CD4-positive, alpha-beta T cell (primary cell): ENCODE measurements around the gene ARMH3. TPM values are rescaled to one million over a fixed set of nuclear protein-coding genes. Genes with fewer than 3 reads are reported as not detected.

Experiments used
- ATAC-seq: fragments of 200-7000 bp; cut with Tn5 transposase; one replicate; pipeline ENCODE4 v1.10.0; 2022; ENCODE audit warnings: mild to moderate bottlenecking; ENCODE audit not compliant: poor library complexity
- CTCF ChIA-PET: fragments of 350-600 bp; sonication (Branson Sonifier 250); formaldehyde crosslinking; loops from one replicate; lab custom pipeline; 2021; ENCODE audit warnings: antibody characterized with exemption, inconsistent platforms; lab: Charles Lee
- POLR2A ChIA-PET: fragments of 350-600 bp; sonication (Branson Sonifier 250); formaldehyde crosslinking; loops from one replicate; lab custom pipeline; 2021; ENCODE audit warnings: antibody characterized with exemption, inconsistent platforms; lab: Charles Lee
- DNase-seq, 14 experiments: peaks; one replicate each; pipeline ENCODE4 v3.0.0-alpha.2; 2013 to 2020; ENCODE audit warnings: mixed read lengths in 2 of 14
- H3K27ac ChIP-seq, 2 donors: one replicate each; pipeline versions ENCODE4 v1.5.1 to v1.7.0; 2013; ENCODE audit warnings: low read length in 2 of 2, low read depth in 1 of 2, mild to moderate bottlenecking in 1 of 2
- H3K27me3 ChIP-seq, 2 experiments: 1 replicate in 1 of 2; 2 replicates in 1 of 2; pipeline versions ENCODE4 v1.6.1 to v1.7.0; 2013; ENCODE audit warnings: low read length in 2 of 2, control low read depth in 1 of 2, mild to moderate bottlenecking in 1 of 2, moderate library complexity in 1 of 2; ENCODE audit not compliant: insufficient read depth in 2 of 2, control insufficient read depth in 1 of 2
- H3K36me3 ChIP-seq: one replicate; pipeline ENCODE4 v1.6.1; 2013; ENCODE audit warnings: low read length, control low read depth; ENCODE audit not compliant: insufficient read depth
- H3K4me1 ChIP-seq: one replicate; pipeline ENCODE4 v1.6.1; 2013; ENCODE audit warnings: low read length, control low read depth; ENCODE audit not compliant: insufficient read depth
- H3K4me3 ChIP-seq: one replicate; pipeline ENCODE4 v1.5.1; 2013; ENCODE audit warnings: mild to moderate bottlenecking, low read length, moderate library complexity
- H3K9me3 ChIP-seq, 2 experiments: 1 replicate in 1 of 2; 2 replicates in 1 of 2; pipeline versions ENCODE4 v1.6.1 to v1.7.0; 2013; ENCODE audit warnings: low read length in 2 of 2, mild to moderate bottlenecking in 2 of 2, control low read depth in 1 of 2, moderate library complexity in 1 of 2; ENCODE audit not compliant: control insufficient read depth in 1 of 2, insufficient read depth in 1 of 2
- H3K27ac Mint-ChIP-seq: one replicate; pipeline ENCODE4 v1.8.0; 2020; ENCODE audit warnings: mixed read lengths
- H3K27me3 Mint-ChIP-seq: one replicate; pipeline ENCODE4 v1.8.0; 2021; ENCODE audit warnings: mixed read lengths
- H3K36me3 Mint-ChIP-seq: one replicate; pipeline ENCODE4 v1.8.0; 2021; ENCODE audit warnings: low read depth, mixed read lengths
- H3K4me1 Mint-ChIP-seq: one replicate; pipeline ENCODE4 v1.8.0; 2021; ENCODE audit warnings: low read depth, mixed read lengths
- H3K4me3 Mint-ChIP-seq: one replicate; pipeline ENCODE4 v1.8.0; 2020; ENCODE audit warnings: mild to moderate bottlenecking, mixed read lengths
- H3K9me3 Mint-ChIP-seq: one replicate; pipeline ENCODE4 v1.8.0; 2020; ENCODE audit warnings: mixed read lengths
- CTCF ChIP-seq: fragments of 200-600 bp; IDR thresholded peaks from one replicate; pipeline ENCODE4 v1.8.0; 2022; ENCODE audit warnings: antibody characterized with exemption, mild to moderate bottlenecking
- intact Hi-C, 2 experiments: fragments of 100-400 bp; cut with DNase I in 1 of 2; cut with micrococcal nuclease in 1 of 2; formaldehyde crosslinking; loops; one replicate each; pipeline versions ENCODE4 v1.15.1 to v1.9.0; 2023 to 2025; cut with DNase I, micrococcal nuclease
- total RNA-seq, 174 experiments: library from RNA in 2 of 174; stranded (reverse) in 2 of 174; gene quantifications; one replicate each; pipeline ENCODE4 v1.2.3 and lab custom pipeline; 2021 to 2026

ARMH3 gene
- total RNA-seq, 2 experiments from 2014 or later = 17.7 to 18.9 TPM

GRCh38 chr10:101967119-101967518, 88.9 kb downstream of the ARMH3 start:
- ATAC-seq = no peak
- no peak overlapping the region for H3K4me3 Mint-ChIP-seq
- no peak for TF ChIP-seq CTCF
- no peak overlapping the region for H3K4me3 ChIP-seq
- H3K9me3 ChIP-seq = no peaks in the 10 kb centered on the region
- H3K27me3 Mint-ChIP-seq = no peaks in the 10 kb centered on the region
- no peak overlapping the region for H3K27ac ChIP-seq
- peaks cover 17% of the 10 kb centered on the region for H3K4me1 Mint-ChIP-seq
- H3K4me1 ChIP-seq = peaks cover 5% of the 10 kb centered on the region
- peaks cover 30% of the 10 kb centered on the region for H3K36me3 ChIP-seq
- peaks cover 74% of the 10 kb centered on the region for H3K36me3 Mint-ChIP-seq
- intact Hi-C loops = loop anchor here in 1 of 2 experiments (10.0 kb wide), 1 partner anchor 628 kb away; no protein-coding TSS in a partner anchor
- ChIA-PET POLR2A (no interaction called here), CTCF (no interaction called here)
- no peak overlapping the region for H3K27ac Mint-ChIP-seq
- DNase-seq = no peak
- H3K9me3 Mint-ChIP-seq = no peaks in the 10 kb centered on the region
- H3K27me3 ChIP-seq = no peaks in the 10 kb centered on the region

- TF ChIP-seq CTCF = no peak
- no peak overlapping the region for H3K4me3 Mint-ChIP-seq
- no peak for DNase-seq
- H3K36me3 Mint-ChIP-seq = peaks cover 72% of the 10 kb centered on the region
- Histone ChIP-seq H3K27me3 (no peaks in the 10 kb centered on the region), H3K27ac (no peak overlapping the region), H3K4me3 (no peak overlapping the region), H3K4me1 (peaks cover 5% of the 10 kb centered on the region), H3K36me3 (peaks cover 18% of the 10 kb centered on the region), H3K9me3 (no peaks in the 10 kb centered on the region)
- no peak for ATAC-seq
- CTCF ChIA-PET = no interaction called here
- no peaks in the 10 kb centered on the region for H3K27me3 Mint-ChIP-seq
- intact Hi-C loops = loop anchor here in 1 of 2 experiments (10.0 kb wide), 1 partner anchor 630 kb away; no protein-coding TSS in a partner anchor
- no peaks in the 10 kb centered on the region for H3K9me3 Mint-ChIP-seq
- POLR2A ChIA-PET = no interaction called here
- no peak overlapping the region for H3K27ac Mint-ChIP-seq
- peaks cover 15% of the 10 kb centered on the region for H3K4me1 Mint-ChIP-seq
These were observed 90.8 kb downstream of the ARMH3 start for GRCh38 chr10:101965075-101965765.

GRCh38 chr10:101961591-101962498, 94.1 kb downstream of the ARMH3 start:
- no peak for DNase-seq
- Mint-ChIP-seq H3K36me3 (peaks cover 70% of the 10 kb centered on the region), H3K27ac (no peak overlapping the region), H3K4me3 (no peak overlapping the region), H3K9me3 (no peaks in the 10 kb centered on the region), H3K4me1 (no peaks in the 10 kb centered on the region), H3K27me3 (no peaks in the 10 kb centered on the region)
- no peaks in the 10 kb centered on the region for H3K4me1 ChIP-seq
- ATAC-seq = no peak
- TF ChIP-seq CTCF = no peak
- no peak overlapping the region for H3K4me3 ChIP-seq
- no peaks in the 10 kb centered on the region for H3K27me3 ChIP-seq
- ChIA-PET POLR2A (interaction anchor here (1.1 kb wide), 1 partner anchor 10 kb away, joined by 5 read pairs; no protein-coding TSS in a partner anchor), CTCF (no interaction called here)
- peaks cover 8% of the 10 kb centered on the region for H3K36me3 ChIP-seq
- no peak overlapping the region for H3K27ac ChIP-seq
- intact Hi-C loops = loop anchor here in 1 of 2 experiments (10.0 kb wide), 1 partner anchor 633 kb away; no protein-coding TSS in a partner anchor
- H3K9me3 ChIP-seq = no peaks in the 10 kb centered on the region
